OCI-LY3 (cell line): ENCODE measurements around the gene BIRC7.

ENCODE experiments used
- CTCF ChIP-seq: fragments of 200-600, 300-600 bp; sonication (generic); IDR thresholded peaks from 2 replicates; pipeline ENCODE4 v1.5.1; 2014; ENCODE audit warnings: antibody characterized with exemption, low read length, low read depth
- EZH2phosphoT487 ChIP-seq: fragments of 200-600 bp; shearing (Covaris generic); IDR thresholded peaks from 2 replicates; pipeline ENCODE4 v1.6.1; 2018; ENCODE audit warnings: antibody characterized with exemption, mixed run types, low read depth

GRCh38 chr20:63258781-63259180 is 23.1 kb downstream of the BIRC7 start:
- TF ChIP-seq CTCF = no peak
- TF ChIP-seq EZH2phosphoT487 = no peak
